ENCODE data around the gene ACTN1. TPM values are rescaled to one million over a fixed set of nuclear protein-coding genes. Genes with fewer than 3 reads are reported as not detected.

The ACTN1 gene
- total RNA-seq, 2 donors from 2014 or later = 170 to 316 TPM

DNA sequence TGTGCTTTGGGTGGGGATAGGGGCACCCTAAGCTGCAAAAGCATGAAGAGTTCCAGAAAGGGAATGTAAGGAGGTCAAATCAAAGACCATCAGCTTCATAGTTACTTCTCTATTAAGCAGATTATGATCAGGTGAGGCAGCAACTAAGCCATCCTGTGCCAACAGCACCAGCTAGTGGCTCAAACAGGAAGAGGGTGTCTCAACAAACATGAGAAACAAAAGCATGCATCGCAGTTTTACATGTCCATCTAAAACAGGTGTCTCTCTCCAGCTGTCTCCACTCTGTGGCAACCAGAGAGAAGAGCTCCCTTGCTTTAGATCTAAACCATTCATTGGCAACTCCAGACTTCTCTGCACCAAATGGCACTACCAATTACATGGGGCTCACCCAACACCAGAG lies 52.9 kb downstream of the ACTN1 start:
- Histone ChIP-seq H3K27me3 (no peaks in the 10 kb centered on the region), H3K4me3 (no peak overlapping the region), H3K9me3 (no peaks in the 10 kb centered on the region), H3K36me3 (peaks cover 27% of the 10 kb centered on the region), H3K27ac (peak overlapping the region in 1 of 2 donors; percentile 79), H3K4me1 (peaks cover 0 to 69% of the 10 kb centered on the region in 2 donors)
- TF ChIP-seq, protein P1, sequence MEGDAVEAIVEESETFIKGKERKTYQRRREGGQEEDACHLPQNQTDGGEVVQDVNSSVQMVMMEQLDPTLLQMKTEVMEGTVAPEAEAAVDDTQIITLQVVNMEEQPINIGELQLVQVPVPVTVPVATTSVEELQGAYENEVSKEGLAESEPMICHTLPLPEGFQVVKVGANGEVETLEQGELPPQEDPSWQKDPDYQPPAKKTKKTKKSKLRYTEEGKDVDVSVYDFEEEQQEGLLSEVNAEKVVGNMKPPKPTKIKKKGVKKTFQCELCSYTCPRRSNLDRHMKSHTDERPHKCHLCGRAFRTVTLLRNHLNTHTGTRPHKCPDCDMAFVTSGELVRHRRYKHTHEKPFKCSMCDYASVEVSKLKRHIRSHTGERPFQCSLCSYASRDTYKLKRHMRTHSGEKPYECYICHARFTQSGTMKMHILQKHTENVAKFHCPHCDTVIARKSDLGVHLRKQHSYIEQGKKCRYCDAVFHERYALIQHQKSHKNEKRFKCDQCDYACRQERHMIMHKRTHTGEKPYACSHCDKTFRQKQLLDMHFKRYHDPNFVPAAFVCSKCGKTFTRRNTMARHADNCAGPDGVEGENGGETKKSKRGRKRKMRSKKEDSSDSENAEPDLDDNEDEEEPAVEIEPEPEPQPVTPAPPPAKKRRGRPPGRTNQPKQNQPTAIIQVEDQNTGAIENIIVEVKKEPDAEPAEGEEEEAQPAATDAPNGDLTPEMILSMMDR (IDR thresholded peaks at IDR 0.05) = no peak
- DNase-seq (ENCODE audit: low spot score) = no peak

GRCh38 chr14:68925373-68925772 lies 53.7 kb downstream of the ACTN1 start:
- Histone ChIP-seq H3K4me3 (no peak overlapping the region), H3K4me1 (peaks cover 0 to 61% of the 10 kb centered on the region in 2 donors), H3K9me3 (no peaks in the 10 kb centered on the region), H3K36me3 (peaks cover 35% of the 10 kb centered on the region), H3K27ac (peak overlapping the region; percentile 66 to 79), H3K27me3 (no peaks in the 10 kb centered on the region)
- no peak for DNase-seq (ENCODE audit: low spot score)
- TF ChIP-seq, protein P1 (IDR thresholded peaks at IDR 0.05) = no peak

- Histone ChIP-seq H3K36me3 (peaks cover 44% of the 10 kb centered on the region), H3K27ac (peak overlapping the region; percentile 66 to 79), H3K4me1 (peaks cover 0 to 53% of the 10 kb centered on the region in 2 donors)
Observed at GRCh38 chr14:68924186-68925158, 54.6 kb downstream of the ACTN1 start.

DNA sequence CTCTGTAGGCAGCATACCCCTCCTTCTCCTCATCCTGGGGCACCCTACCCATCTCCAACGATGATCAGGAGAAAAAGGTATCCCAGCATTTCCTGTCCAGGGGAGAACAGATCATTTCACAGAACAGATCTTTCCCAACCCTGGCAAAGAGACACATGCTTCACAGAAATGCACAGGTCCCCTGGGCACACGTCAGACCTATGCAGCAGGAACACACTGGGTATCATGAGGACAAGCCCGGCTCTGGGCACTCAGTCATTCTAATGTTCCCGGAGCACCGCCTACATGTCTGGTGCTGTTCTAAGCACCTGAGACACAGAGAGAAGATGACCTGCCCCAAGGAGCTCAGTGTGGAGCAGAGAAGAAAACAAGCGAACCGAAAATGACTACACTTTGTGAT lies 56.2 kb downstream of the ACTN1 start:
- no peak for DNase-seq (ENCODE audit: low spot score)
- Histone ChIP-seq H3K27ac (peak overlapping the region; percentile 66 to 79), H3K36me3 (peaks cover 57% of the 10 kb centered on the region), H3K9me3 (no peaks in the 10 kb centered on the region), H3K4me1 (peaks cover 0 to 37% of the 10 kb centered on the region in 2 donors), H3K27me3 (no peaks in the 10 kb centered on the region), H3K4me3 (no peak overlapping the region)
- TF ChIP-seq, protein P1 (IDR thresholded peaks at IDR 0.05) = no peak

More at GRCh38 chr14:68924186-68925158, 54.6 kb downstream of the ACTN1 start:
- no peak overlapping the region for H3K4me3 ChIP-seq
- DNase-seq (ENCODE audit: low spot score) = no peak
- TF ChIP-seq, protein P1 (IDR thresholded peaks at IDR 0.05) = no peak
- no peaks in the 10 kb centered on the region for H3K27me3 ChIP-seq
- no peaks in the 10 kb centered on the region for H3K9me3 ChIP-seq

DNA sequence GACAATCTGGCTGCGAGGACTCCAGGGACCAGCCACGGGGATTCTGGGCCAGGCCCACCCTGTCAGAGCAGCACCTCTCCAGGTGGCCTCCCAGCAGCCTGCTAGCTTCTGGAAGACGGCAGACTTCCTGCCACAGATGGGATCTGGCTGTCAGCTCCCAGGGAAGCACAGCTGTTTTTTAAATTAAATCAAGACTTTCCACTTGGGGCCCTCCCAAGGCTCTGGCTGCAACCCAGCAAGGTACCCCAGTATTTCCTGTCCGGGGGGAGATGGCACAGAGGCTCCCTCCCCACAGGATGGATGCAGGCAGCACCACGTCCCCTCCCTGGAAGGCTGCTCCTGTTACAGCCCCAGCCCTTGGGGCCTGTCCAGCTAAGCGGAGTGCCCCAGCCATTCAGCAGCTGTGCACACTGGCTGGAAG lies 56.9 kb downstream of the ACTN1 start:
- peaks cover 64% of the 10 kb centered on the region for H3K36me3 ChIP-seq
- no peaks in the 10 kb centered on the region for H3K9me3 ChIP-seq
- H3K27me3 ChIP-seq = no peaks in the 10 kb centered on the region
- no peak overlapping the region for H3K4me3 ChIP-seq
- H3K27ac ChIP-seq = peak overlapping the region; percentile 66 to 79
- TF ChIP-seq, protein P1 (IDR thresholded peaks at IDR 0.05) = no peak
- H3K4me1 ChIP-seq = peaks cover 0 to 34% of the 10 kb centered on the region in 2 donors
- DNase-seq (ENCODE audit: low spot score) = no peak
